HL-60 (cell line): ENCODE data around the gene C16orf86.

Experiments
- GABPA ChIP-seq: IDR thresholded peaks from 2 replicates; pipeline ENCODE4 v1.6.1; 2012; ENCODE audit warnings: low read depth
- POLR2AphosphoS5 ChIP-seq: IDR thresholded peaks from 2 replicates; pipeline ENCODE4 v1.6.1; 2012; ENCODE audit warnings: low read depth
- SPI1 ChIP-seq: IDR thresholded peaks from 2 replicates; pipeline ENCODE4 v1.6.1; 2012; ENCODE audit warnings: low read depth, mild to moderate bottlenecking, borderline replicate concordance
- TF ChIP-seq, protein P1 (sequence below): IDR thresholded peaks from one replicate; pipeline ENCODE4 v1.5.1; 2011; ENCODE audit warnings: low read length, control low read depth, inconsistent platforms; ENCODE audit not compliant: insufficient read depth

DNA sequence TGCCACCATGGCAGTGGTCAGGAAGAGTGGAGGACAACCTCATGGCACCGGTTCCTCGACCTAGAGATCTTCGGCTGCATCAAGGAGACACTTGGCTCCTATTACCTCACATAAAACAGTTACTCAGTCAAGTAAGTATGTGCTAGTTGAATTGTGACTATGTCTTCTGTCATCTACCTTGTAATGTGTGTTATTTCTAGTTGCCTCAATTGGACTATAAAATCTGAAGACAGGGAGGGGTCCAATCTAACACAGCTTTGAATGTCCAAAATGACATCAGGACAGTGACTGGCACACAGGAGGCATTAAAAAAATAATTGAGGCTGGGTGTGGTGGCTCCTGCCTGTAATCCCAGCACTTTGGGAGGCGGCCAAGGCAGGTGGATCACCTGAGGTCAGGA, 17.2 kb downstream of the C16orf86 start:
- TF ChIP-seq, protein P1, sequence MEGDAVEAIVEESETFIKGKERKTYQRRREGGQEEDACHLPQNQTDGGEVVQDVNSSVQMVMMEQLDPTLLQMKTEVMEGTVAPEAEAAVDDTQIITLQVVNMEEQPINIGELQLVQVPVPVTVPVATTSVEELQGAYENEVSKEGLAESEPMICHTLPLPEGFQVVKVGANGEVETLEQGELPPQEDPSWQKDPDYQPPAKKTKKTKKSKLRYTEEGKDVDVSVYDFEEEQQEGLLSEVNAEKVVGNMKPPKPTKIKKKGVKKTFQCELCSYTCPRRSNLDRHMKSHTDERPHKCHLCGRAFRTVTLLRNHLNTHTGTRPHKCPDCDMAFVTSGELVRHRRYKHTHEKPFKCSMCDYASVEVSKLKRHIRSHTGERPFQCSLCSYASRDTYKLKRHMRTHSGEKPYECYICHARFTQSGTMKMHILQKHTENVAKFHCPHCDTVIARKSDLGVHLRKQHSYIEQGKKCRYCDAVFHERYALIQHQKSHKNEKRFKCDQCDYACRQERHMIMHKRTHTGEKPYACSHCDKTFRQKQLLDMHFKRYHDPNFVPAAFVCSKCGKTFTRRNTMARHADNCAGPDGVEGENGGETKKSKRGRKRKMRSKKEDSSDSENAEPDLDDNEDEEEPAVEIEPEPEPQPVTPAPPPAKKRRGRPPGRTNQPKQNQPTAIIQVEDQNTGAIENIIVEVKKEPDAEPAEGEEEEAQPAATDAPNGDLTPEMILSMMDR: no peak
- TF ChIP-seq POLR2AphosphoS5 (no peak), SPI1 (no peak), GABPA (no peak)
